Activated CD4-positive, alpha-beta memory T cell treated with anti-CD3 and anti-CD28 coated beads, Interleukin-2, amount 10 ng/mL, durations not matched to agents 7 days and 5 days (primary cell): ENCODE results near the gene GNAO1. TPM values are rescaled to one million over a fixed set of nuclear protein-coding genes. Genes with fewer than 3 reads are reported as not detected.
A peak's percentile ranks its signal among the peaks of the same experiment; 100 is the strongest.

Experiments used
- CTCF ChIA-PET: fragments of 350-600 bp; sonication (Branson Sonifier 250); formaldehyde crosslinking; loops from one replicate; lab custom pipeline; 2021; ENCODE audit warnings: antibody characterized with exemption, inconsistent platforms; lab: Charles Lee
- POLR2A ChIA-PET: fragments of 350-600 bp; sonication (Branson Sonifier 250); formaldehyde crosslinking; loops from one replicate; lab custom pipeline; 2021; ENCODE audit warnings: antibody characterized with exemption; lab: Charles Lee
- DNase-seq: peaks from one replicate; pipeline ENCODE4 v3.0.0-alpha.2; 2020
- H3K27ac Mint-ChIP-seq: one replicate; pipeline ENCODE4 v1.8.0; 2021; ENCODE audit warnings: mild to moderate bottlenecking, mixed read lengths
- H3K27me3 Mint-ChIP-seq: one replicate; pipeline ENCODE4 v1.8.0; 2021; ENCODE audit warnings: mixed read lengths
- H3K36me3 Mint-ChIP-seq: one replicate; pipeline ENCODE4 v1.8.0; 2021; ENCODE audit warnings: low read depth, mixed read lengths
- H3K4me1 Mint-ChIP-seq: one replicate; pipeline ENCODE4 v1.8.0; 2021; ENCODE audit warnings: mixed read lengths
- H3K4me3 Mint-ChIP-seq: one replicate; pipeline ENCODE4 v1.8.0; 2021; ENCODE audit warnings: mild to moderate bottlenecking, mixed read lengths
- H3K9me3 Mint-ChIP-seq: one replicate; pipeline ENCODE4 v1.8.0; 2021; ENCODE audit warnings: mixed read lengths
- total RNA-seq, 2 experiments: library from RNA; stranded (reverse); gene quantifications; one replicate each; pipeline ENCODE4 v1.2.3, GENCODE V29; 2021

The GNAO1 gene
- total RNA-seq, 2 experiments from 2014 or later: 1.8 to 2.3 TPM

GRCh38 chr16:56202036-56202435 is 10.7 kb downstream of the GNAO1 start:
- H3K4me1 Mint-ChIP-seq: no peaks in the 10 kb centered on the region
- H3K27ac Mint-ChIP-seq: no peak overlapping the region
- POLR2A ChIA-PET: interaction anchor here (1.2 kb wide), 1 partner anchor 10 kb away, joined by 4 read pairs; the partner anchor contains the start of gene GNAO1

DNA sequence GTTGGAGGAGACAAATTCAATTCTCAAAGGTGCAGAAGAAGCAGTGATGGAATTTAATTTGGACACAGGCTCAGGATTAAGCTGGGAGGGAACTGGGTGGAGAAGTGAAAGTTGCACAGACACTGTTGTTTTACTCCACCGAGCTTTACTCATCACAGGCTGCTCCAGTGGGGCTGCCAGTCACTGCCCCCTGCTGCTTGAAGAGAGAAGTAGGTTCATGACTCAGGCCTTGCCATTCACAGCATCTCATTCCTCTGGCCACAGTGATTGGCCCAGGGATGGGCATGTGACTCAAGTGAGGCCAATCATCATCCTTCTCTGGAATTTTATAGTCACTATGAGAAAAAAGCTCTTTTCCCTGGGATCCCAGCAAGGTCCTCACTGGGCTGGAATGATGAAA is 11.8 kb downstream of the GNAO1 start:
- no peak overlapping the region for H3K27ac Mint-ChIP-seq
- no peaks in the 10 kb centered on the region for H3K4me1 Mint-ChIP-seq
- ChIA-PET CTCF (interaction anchor here (0.8 to 2.4 kb wide), 15 partner anchors 9 to 258 kb away, joined by 3 to 11 read pairs (median 5); partner anchors contain the start of gene GNAO1), POLR2A (interaction anchor here (0.8 to 1.2 kb wide), 3 partner anchors 9 to 13 kb away, joined by 3 to 4 read pairs (median 4); partner anchors contain the start of gene GNAO1)
- H3K9me3 Mint-ChIP-seq: no peaks in the 10 kb centered on the region
- peaks cover 9% of the 10 kb centered on the region for H3K27me3 Mint-ChIP-seq
- H3K4me3 Mint-ChIP-seq: no peak overlapping the region
- no peaks in the 10 kb centered on the region for H3K36me3 Mint-ChIP-seq
- DNase-seq: peak; percentile 65

More at GRCh38 chr16:56202036-56202435, 10.7 kb downstream of the GNAO1 start:
- Mint-ChIP-seq H3K27me3 (peaks cover 17% of the 10 kb centered on the region), H3K36me3 (no peaks in the 10 kb centered on the region), H3K9me3 (no peaks in the 10 kb centered on the region), H3K4me3 (no peak overlapping the region)
- CTCF ChIA-PET: interaction anchor here (1.1 to 2.4 kb wide), 5 partner anchors 8 to 257 kb away, joined by 4 to 11 read pairs (median 7); partner anchors contain the start of gene GNAO1
- no peak for DNase-seq

- ChIA-PET CTCF (interaction anchor here (2.1 kb wide), 1 partner anchor 114 kb away, joined by 9 read pairs; no protein-coding TSS in a partner anchor), POLR2A (interaction anchor here (0.6 to 0.8 kb wide), 2 partner anchors 11 to 58 kb away, joined by 3 to 4 read pairs; no protein-coding TSS in a partner anchor)
- no peak for DNase-seq
- H3K4me3 Mint-ChIP-seq: no peak overlapping the region
- H3K9me3 Mint-ChIP-seq: no peaks in the 10 kb centered on the region
- H3K4me1 Mint-ChIP-seq: no peaks in the 10 kb centered on the region
- no peak overlapping the region for H3K27ac Mint-ChIP-seq
- peaks cover 13% of the 10 kb centered on the region for H3K27me3 Mint-ChIP-seq
- no peaks in the 10 kb centered on the region for H3K36me3 Mint-ChIP-seq
Observed at GRCh38 chr16:56204816-56205215, 13.5 kb downstream of the GNAO1 start.

DNA sequence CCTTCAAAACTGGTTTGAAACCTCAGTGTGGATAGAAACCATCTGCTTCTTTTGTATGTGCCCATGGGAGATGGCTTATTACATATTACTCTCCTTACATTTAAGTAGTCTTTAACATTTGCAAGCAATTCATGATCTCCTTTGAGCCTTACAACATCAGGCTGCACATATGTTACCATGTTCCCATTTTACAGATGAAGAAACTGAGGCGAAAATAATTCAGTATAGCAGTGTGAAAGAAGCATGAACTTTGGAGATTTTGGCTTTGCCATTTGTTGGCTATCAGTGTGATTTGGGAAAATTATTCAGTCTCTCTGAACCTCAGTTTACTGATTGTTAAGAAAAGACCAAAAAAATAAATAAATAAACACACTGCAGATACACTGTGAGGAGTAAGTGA is 15.7 kb downstream of the GNAO1 start:
- Mint-ChIP-seq H3K36me3 (no peaks in the 10 kb centered on the region), H3K27ac (no peak overlapping the region), H3K9me3 (no peaks in the 10 kb centered on the region), H3K4me1 (no peaks in the 10 kb centered on the region), H3K4me3 (no peak overlapping the region), H3K27me3 (peaks cover 13% of the 10 kb centered on the region)
- CTCF ChIA-PET: interaction anchor here (1.1 kb wide), 1 partner anchor 149 kb away, joined by 3 read pairs; no protein-coding TSS in a partner anchor
- POLR2A ChIA-PET: no interaction called here
- DNase-seq: no peak

DNA sequence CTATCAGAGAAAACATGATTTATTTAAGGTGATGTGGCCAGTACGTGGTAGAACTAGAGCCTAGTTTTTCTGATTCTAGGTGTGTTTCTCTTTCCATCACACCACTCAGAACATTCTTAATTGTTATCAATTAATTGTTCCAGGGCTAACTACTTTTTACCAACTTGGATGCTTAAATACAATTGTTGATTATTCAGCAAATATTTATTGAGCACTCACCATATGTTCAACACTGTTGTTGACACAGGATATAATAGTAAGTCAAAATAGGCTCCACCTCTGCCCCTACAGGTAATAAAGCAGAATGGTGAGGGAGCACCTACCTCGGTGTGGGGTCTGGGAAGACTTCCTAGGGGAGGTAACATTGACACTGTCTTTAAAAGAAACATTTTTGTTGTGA is 16.1 kb downstream of the GNAO1 start:
- DNase-seq: no peak
- Mint-ChIP-seq H3K9me3 (no peaks in the 10 kb centered on the region), H3K36me3 (no peaks in the 10 kb centered on the region), H3K4me1 (no peaks in the 10 kb centered on the region), H3K27ac (no peak overlapping the region), H3K27me3 (peaks cover 13% of the 10 kb centered on the region), H3K4me3 (no peak overlapping the region)
- ChIA-PET POLR2A (no interaction called here), CTCF (interaction anchor here (1.1 kb wide), 1 partner anchor 149 kb away, joined by 3 read pairs; no protein-coding TSS in a partner anchor)

GRCh38 chr16:56211435-56211981 is 20.2 kb downstream of the GNAO1 start:
- ChIA-PET CTCF (no interaction called here), POLR2A (no interaction called here)

GRCh38 chr16:56212144-56212543 is 20.9 kb downstream of the GNAO1 start:
- no peak overlapping the region for H3K4me3 Mint-ChIP-seq
- H3K9me3 Mint-ChIP-seq: no peaks in the 10 kb centered on the region
- H3K4me1 Mint-ChIP-seq: no peaks in the 10 kb centered on the region
- ChIA-PET POLR2A (no interaction called here), CTCF (no interaction called here)
- H3K27ac Mint-ChIP-seq: no peak overlapping the region
- H3K27me3 Mint-ChIP-seq: peaks cover 8% of the 10 kb centered on the region
- no peaks in the 10 kb centered on the region for H3K36me3 Mint-ChIP-seq
- DNase-seq: no peak

More at GRCh38 chr16:56211435-56211981, 20.2 kb downstream of the GNAO1 start:
- Mint-ChIP-seq H3K36me3 (no peaks in the 10 kb centered on the region), H3K9me3 (no peaks in the 10 kb centered on the region), H3K27me3 (peaks cover 8% of the 10 kb centered on the region), H3K4me3 (no peak overlapping the region), H3K4me1 (no peaks in the 10 kb centered on the region), H3K27ac (no peak overlapping the region)
- DNase-seq: no peak

- H3K4me1 Mint-ChIP-seq: peaks cover 23% of the 10 kb centered on the region
- POLR2A ChIA-PET: no interaction called here
- no peaks in the 10 kb centered on the region for H3K9me3 Mint-ChIP-seq
- DNase-seq: no peak
- H3K4me3 Mint-ChIP-seq: no peak overlapping the region
- no peak overlapping the region for H3K27ac Mint-ChIP-seq
- CTCF ChIA-PET: interaction anchor here (0.7 kb wide), 1 partner anchor 96 kb away, joined by 6 read pairs; no protein-coding TSS in a partner anchor
- peaks cover 4% of the 10 kb centered on the region for H3K27me3 Mint-ChIP-seq
- no peaks in the 10 kb centered on the region for H3K36me3 Mint-ChIP-seq
Observed at GRCh38 chr16:56221995-56222394, 30.7 kb downstream of the GNAO1 start.

GRCh38 chr16:56222474-56222997 is 31.2 kb downstream of the GNAO1 start:
- no peak for DNase-seq
- Mint-ChIP-seq H3K9me3 (no peaks in the 10 kb centered on the region), H3K36me3 (no peaks in the 10 kb centered on the region), H3K4me3 (no peak overlapping the region), H3K4me1 (peaks cover 27% of the 10 kb centered on the region), H3K27ac (no peak overlapping the region), H3K27me3 (peaks cover 4% of the 10 kb centered on the region)
- ChIA-PET CTCF (no interaction called here), POLR2A (no interaction called here)

- ChIA-PET POLR2A (no interaction called here), CTCF (interaction anchor here (1.6 to 2.1 kb wide), 2 partner anchors 22 to 93 kb away, joined by 6 to 7 read pairs; no protein-coding TSS in a partner anchor)
- Mint-ChIP-seq H3K4me3 (no peak overlapping the region), H3K27me3 (peaks cover 4% of the 10 kb centered on the region), H3K4me1 (peaks cover 30% of the 10 kb centered on the region), H3K36me3 (no peaks in the 10 kb centered on the region), H3K27ac (no peak overlapping the region), H3K9me3 (no peaks in the 10 kb centered on the region)
- no peak for DNase-seq
Observed at GRCh38 chr16:56225017-56225742, 33.9 kb downstream of the GNAO1 start.

DNA sequence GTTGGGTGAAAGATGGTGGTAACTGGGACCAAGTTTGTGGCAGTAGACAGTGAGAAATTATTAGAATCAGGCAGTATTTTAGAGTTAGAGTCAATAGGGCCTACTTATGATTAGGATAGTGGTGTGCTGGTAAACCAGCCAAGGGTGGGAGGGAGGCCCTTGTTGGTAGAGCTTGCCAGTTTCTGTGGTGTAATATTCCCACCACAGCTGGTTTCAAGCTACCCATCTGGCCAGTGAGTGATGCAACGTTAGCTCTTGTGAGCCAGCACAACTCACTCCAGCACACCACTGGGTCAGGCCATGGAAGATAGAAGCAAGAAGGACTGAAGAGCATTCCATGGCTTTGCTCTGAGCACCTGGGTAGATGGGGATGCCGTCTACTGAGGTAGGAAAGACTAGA is 34.9 kb downstream of the GNAO1 start:
- peaks cover 4% of the 10 kb centered on the region for H3K27me3 Mint-ChIP-seq
- H3K4me1 Mint-ChIP-seq: peaks cover 30% of the 10 kb centered on the region
- no peak for DNase-seq
- no peaks in the 10 kb centered on the region for H3K36me3 Mint-ChIP-seq
- CTCF ChIA-PET: interaction anchor here (2.1 kb wide), 1 partner anchor 23 kb away, joined by 7 read pairs; no protein-coding TSS in a partner anchor
- H3K9me3 Mint-ChIP-seq: no peaks in the 10 kb centered on the region
- H3K27ac Mint-ChIP-seq: no peak overlapping the region
- POLR2A ChIA-PET: no interaction called here
- no peak overlapping the region for H3K4me3 Mint-ChIP-seq

GRCh38 chr16:56226845-56227525 is 35.7 kb downstream of the GNAO1 start:
- no peak overlapping the region for H3K4me3 Mint-ChIP-seq
- H3K36me3 Mint-ChIP-seq: no peaks in the 10 kb centered on the region
- H3K4me1 Mint-ChIP-seq: peaks cover 30% of the 10 kb centered on the region
- peaks cover 4% of the 10 kb centered on the region for H3K27me3 Mint-ChIP-seq
- peak overlapping the region; percentile 32 for H3K27ac Mint-ChIP-seq
- ChIA-PET CTCF (interaction anchor here (2.1 kb wide), 1 partner anchor 24 kb away, joined by 7 read pairs; no protein-coding TSS in a partner anchor), POLR2A (no interaction called here)
- no peak for DNase-seq
- H3K9me3 Mint-ChIP-seq: no peaks in the 10 kb centered on the region
